ENCODE data around the gene MAST1.

MAST1 gene

DNA sequence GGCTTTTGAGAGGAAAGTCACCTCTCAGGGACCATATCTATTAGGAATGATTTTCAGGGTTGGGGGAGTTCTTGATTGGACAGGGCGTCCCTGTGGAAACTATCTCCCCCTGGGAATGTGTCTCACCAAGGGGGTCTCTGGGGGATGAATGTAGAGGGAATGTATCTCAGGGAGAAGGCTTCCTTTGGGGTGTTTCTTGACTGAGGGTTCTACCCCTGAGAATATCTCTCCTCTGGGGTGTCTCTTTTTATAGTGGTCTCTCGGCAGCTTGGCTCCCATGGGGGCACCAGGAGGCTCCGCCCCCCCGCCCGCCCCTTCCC is 4.9 kb upstream of the MAST1 start:
- Histone ChIP-seq H3K79me1 (ENCODE audit: low read length) (no peaks in the 10 kb centered on the region), H2BK120ac (ENCODE audit: insufficient read depth, low read length, poor library complexity) (no peak overlapping the region), H3K18ac (ENCODE audit: low read length) (no peak overlapping the region), H3K23ac (ENCODE audit: low read length) (no peak overlapping the region), H3K4me3 (ENCODE audit: low read depth, low read length) (no peak overlapping the region), H3K79me2 (ENCODE audit: control insufficient read depth, insufficient read depth, low read length, poor library complexity) (no peaks in the 10 kb centered on the region), H4K91ac (ENCODE audit: low read depth, low read length) (no peak overlapping the region), H2BK12ac (ENCODE audit: low read length) (no peak overlapping the region), H3K4me1 (ENCODE audit: control insufficient read depth in 1 of 2, insufficient read depth in 2 of 2, low read length in 2 of 2) (peaks cover 4 to 14% of the 10 kb centered on the region in 2 experiments), H3K36me3 (ENCODE audit: control insufficient read depth in 1 of 2, insufficient read depth in 2 of 2, low read length in 2 of 2) (no peaks in the 10 kb centered on the region), H3K9ac (ENCODE audit: low read length) (no peak overlapping the region), H3K27me3 (ENCODE audit: insufficient read depth, low read length) (peaks cover 18% of the 10 kb centered on the region), H3K9me3 (ENCODE audit: insufficient read depth, low read depth, low read length) (peaks cover 6% of the 10 kb centered on the region), H2AK5ac (ENCODE audit: low read length) (no peak overlapping the region), H3K4ac (ENCODE audit: low read depth, low read length) (no peak overlapping the region), H3K4me2 (ENCODE audit: low read length) (no peak overlapping the region), H4K8ac (ENCODE audit: low read depth, low read length) (no peak overlapping the region), H3K27ac (ENCODE audit: low read depth, low read length) (no peak overlapping the region), H2BK5ac (ENCODE audit: low read depth, low read length, poor library complexity) (no peak overlapping the region), H2AFZ (ENCODE audit: insufficient read depth, low read length, poor library complexity) (no peak overlapping the region), H4K12ac (ENCODE audit: low read depth, low read length) (no peak overlapping the region), H3K14ac (ENCODE audit: low read length) (no peak overlapping the region)
- DNase-seq: no peak
- WGBS (ENCODE audit: extremely low coverage, insufficient coverage, insufficient read length): no CpG with 5 or more reads among the region's 5 CpGs

GRCh38 chr19:12833738-12834565 is 4.4 kb upstream of the MAST1 start:
- no peaks in the 10 kb centered on the region for H3K79me1 ChIP-seq (ENCODE audit: low read length)
- H3K9me3 ChIP-seq (ENCODE audit: insufficient read depth, low read depth, low read length): peaks cover 6% of the 10 kb centered on the region
- H3K18ac ChIP-seq (ENCODE audit: low read length): no peak overlapping the region
- peaks cover 24% of the 10 kb centered on the region for H3K27me3 ChIP-seq (ENCODE audit: insufficient read depth, low read length)
- H3K23ac ChIP-seq (ENCODE audit: low read length): no peak overlapping the region
- WGBS (ENCODE audit: extremely low coverage, insufficient coverage, insufficient read length): no CpG with 5 or more reads among the region's 87 CpGs
- H2BK120ac ChIP-seq (ENCODE audit: insufficient read depth, low read length, poor library complexity): no peak overlapping the region
- H3K36me3 ChIP-seq (ENCODE audit: control insufficient read depth in 1 of 2, insufficient read depth in 2 of 2, low read length in 2 of 2): no peaks in the 10 kb centered on the region
- no peaks in the 10 kb centered on the region for H3K79me2 ChIP-seq (ENCODE audit: control insufficient read depth, insufficient read depth, low read length, poor library complexity)
- H2BK5ac ChIP-seq (ENCODE audit: low read depth, low read length, poor library complexity): no peak overlapping the region
- H2AK5ac ChIP-seq (ENCODE audit: low read length): no peak overlapping the region
- DNase-seq: no peak
- H4K12ac ChIP-seq (ENCODE audit: low read depth, low read length): no peak overlapping the region
- peak overlapping the region; percentile 6 for H2AFZ ChIP-seq (ENCODE audit: insufficient read depth, low read length, poor library complexity)
- no peak overlapping the region for H3K9ac ChIP-seq (ENCODE audit: low read length)
- H3K14ac ChIP-seq (ENCODE audit: low read length): no peak overlapping the region
- no peak overlapping the region for H4K91ac ChIP-seq (ENCODE audit: low read depth, low read length)
- no peak overlapping the region for H4K8ac ChIP-seq (ENCODE audit: low read depth, low read length)
- H2BK12ac ChIP-seq (ENCODE audit: low read length): no peak overlapping the region
- H3K4me3 ChIP-seq (ENCODE audit: low read depth, low read length): peak overlapping the region; percentile 69
- no peak overlapping the region for H3K27ac ChIP-seq (ENCODE audit: low read depth, low read length)
- H3K4me2 ChIP-seq (ENCODE audit: low read length): peak overlapping the region; percentile 83
- no peak overlapping the region for H3K4ac ChIP-seq (ENCODE audit: low read depth, low read length)
- H3K4me1 ChIP-seq (ENCODE audit: control insufficient read depth in 1 of 2, insufficient read depth in 2 of 2, low read length in 2 of 2): peaks cover 4 to 14% of the 10 kb centered on the region in 2 experiments

DNA sequence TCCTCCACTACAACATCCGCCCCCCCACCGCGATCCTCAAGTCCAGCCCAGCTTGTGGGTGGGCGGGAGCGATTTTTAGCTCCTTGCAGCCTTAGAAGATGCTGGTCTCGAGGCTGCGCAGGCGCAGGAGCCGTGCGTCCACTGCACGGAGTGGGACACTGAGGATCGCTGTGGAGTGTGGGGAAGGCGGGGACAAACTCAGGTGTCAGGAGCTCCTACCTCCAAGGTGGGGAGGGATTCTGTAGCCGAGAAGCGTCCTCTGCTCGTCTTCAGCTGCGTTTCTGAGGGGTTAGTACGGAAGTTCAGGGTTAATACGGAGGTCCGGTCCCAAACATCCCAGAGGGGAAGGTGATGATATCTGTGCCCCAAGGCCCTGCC is 3.8 kb upstream of the MAST1 start, which contains the start of gene RTBDN:
RTBDN (minus strand) TSS at position 14 of the 378 bp plus-strand sequence. CDS start 4,600 bp downstream, outside the sequence.
- Histone ChIP-seq H3K4me2 (ENCODE audit: low read length) (peak within 1 kb of the TSS; percentile 83), H4K12ac (ENCODE audit: low read depth, low read length) (no peak within 1 kb of the TSS), H2BK120ac (ENCODE audit: insufficient read depth, low read length, poor library complexity) (no peak within 1 kb of the TSS), H3K27me3 (ENCODE audit: insufficient read depth, low read length) (peaks cover 30% of the 10 kb centered on the region), H3K4ac (ENCODE audit: low read depth, low read length) (no peak within 1 kb of the TSS), H2BK12ac (ENCODE audit: low read length) (no peak within 1 kb of the TSS), H3K18ac (ENCODE audit: low read length) (no peak within 1 kb of the TSS), H3K79me2 (ENCODE audit: control insufficient read depth, insufficient read depth, low read length, poor library complexity) (no peaks in the 10 kb centered on the region), H3K27ac (ENCODE audit: low read depth, low read length) (no peak within 1 kb of the TSS), H3K4me3 (ENCODE audit: low read depth, low read length) (peak within 1 kb of the TSS; percentile 69), H3K4me1 (ENCODE audit: control insufficient read depth in 1 of 2, insufficient read depth in 2 of 2, low read length in 2 of 2) (peaks cover 4 to 14% of the 10 kb centered on the region in 2 experiments), H4K91ac (ENCODE audit: low read depth, low read length) (no peak within 1 kb of the TSS), H3K36me3 (ENCODE audit: control insufficient read depth in 1 of 2, insufficient read depth in 2 of 2, low read length in 2 of 2) (no peaks in the 10 kb centered on the region), H3K79me1 (ENCODE audit: low read length) (no peaks in the 10 kb centered on the region), H2BK5ac (ENCODE audit: low read depth, low read length, poor library complexity) (no peak within 1 kb of the TSS), H3K23ac (ENCODE audit: low read length) (no peak within 1 kb of the TSS), H4K8ac (ENCODE audit: low read depth, low read length) (no peak within 1 kb of the TSS), H2AFZ (ENCODE audit: insufficient read depth, low read length, poor library complexity) (peak within 1 kb of the TSS; percentile 6), H2AK5ac (ENCODE audit: low read length) (no peak within 1 kb of the TSS), H3K14ac (ENCODE audit: low read length) (no peak within 1 kb of the TSS), H3K9ac (ENCODE audit: low read length) (no peak within 1 kb of the TSS), H3K9me3 (ENCODE audit: insufficient read depth, low read depth, low read length) (peaks cover 6% of the 10 kb centered on the region)
- no peak for DNase-seq
- no CpG with 5 or more reads among the region's 20 CpGs for WGBS (ENCODE audit: extremely low coverage, insufficient coverage, insufficient read length)

GRCh38 chr19:12834976-12835757 is 3.1 kb upstream of the MAST1 start:
- peaks cover 6% of the 10 kb centered on the region for H3K9me3 ChIP-seq (ENCODE audit: insufficient read depth, low read depth, low read length)
- H4K91ac ChIP-seq (ENCODE audit: low read depth, low read length): no peak overlapping the region
- no peak overlapping the region for H3K4me3 ChIP-seq (ENCODE audit: low read depth, low read length)
- no peak overlapping the region for H3K4me2 ChIP-seq (ENCODE audit: low read length)
- H3K14ac ChIP-seq (ENCODE audit: low read length): no peak overlapping the region
- H2BK120ac ChIP-seq (ENCODE audit: insufficient read depth, low read length, poor library complexity): no peak overlapping the region
- H2AFZ ChIP-seq (ENCODE audit: insufficient read depth, low read length, poor library complexity): no peak overlapping the region
- no peak overlapping the region for H3K18ac ChIP-seq (ENCODE audit: low read length)
- H3K79me1 ChIP-seq (ENCODE audit: low read length): no peaks in the 10 kb centered on the region
- DNase-seq: no peak
- H3K4me1 ChIP-seq (ENCODE audit: control insufficient read depth in 1 of 2, insufficient read depth in 2 of 2, low read length in 2 of 2): peaks cover 4 to 14% of the 10 kb centered on the region in 2 experiments
- peaks cover 30% of the 10 kb centered on the region for H3K27me3 ChIP-seq (ENCODE audit: insufficient read depth, low read length)
- H2BK12ac ChIP-seq (ENCODE audit: low read length): no peak overlapping the region
- H2AK5ac ChIP-seq (ENCODE audit: low read length): no peak overlapping the region
- H3K4ac ChIP-seq (ENCODE audit: low read depth, low read length): no peak overlapping the region
- no CpG with 5 or more reads among the region's 39 CpGs for WGBS (ENCODE audit: extremely low coverage, insufficient coverage, insufficient read length)
- H3K79me2 ChIP-seq (ENCODE audit: control insufficient read depth, insufficient read depth, low read length, poor library complexity): no peaks in the 10 kb centered on the region
- H3K27ac ChIP-seq (ENCODE audit: low read depth, low read length): no peak overlapping the region
- H4K8ac ChIP-seq (ENCODE audit: low read depth, low read length): no peak overlapping the region
- H4K12ac ChIP-seq (ENCODE audit: low read depth, low read length): no peak overlapping the region
- H3K36me3 ChIP-seq (ENCODE audit: control insufficient read depth in 1 of 2, insufficient read depth in 2 of 2, low read length in 2 of 2): no peaks in the 10 kb centered on the region
- H3K23ac ChIP-seq (ENCODE audit: low read length): no peak overlapping the region
- H2BK5ac ChIP-seq (ENCODE audit: low read depth, low read length, poor library complexity): no peak overlapping the region
- no peak overlapping the region for H3K9ac ChIP-seq (ENCODE audit: low read length)
